Frontal cortex (tissue), 4 donors: ENCODE results near the gene MAPK8IP1. TPM values are rescaled to one million over a fixed set of nuclear protein-coding genes. Genes with fewer than 3 reads are reported as not detected.
"Not testable (repeated sequence)": the region's sequence is repeated elsewhere in the genome, so short reads cannot be mapped to it uniquely, and the experiment has no call there.

ENCODE experiments used
- DNase-seq, 2 donors: peaks; one replicate each; pipeline ENCODE4 v3.0.0; 2012; ENCODE audit warnings: low spot score in 2 of 2
- FAIRE-seq: peaks from 2 replicates; lab custom pipeline; 2012; peaks lifted over from hg19 to GRCh38; lab: Jason Lieb, UNC
- total RNA-seq: library from RNA; depleted of rRNA; stranded (reverse); fragments of >200 nt; gene quantifications from one replicate; pipeline ENCODE4 v1.2.3, GENCODE V29; 2014
- donor health status: control.
- donor health status: control.
- donor health status: control.

MAPK8IP1 gene
- total RNA-seq, result 88.9 TPM

- FAIRE-seq (no peak), DNase-seq (peak; percentile 84 to 86)
Measured at GRCh38 chr11:45885274-45885920, at the start of gene MAPK8IP1. Gene MAPK8IP1, plus strand, starts transcription at chr11:45885651. Its CDS starts 170 bp downstream, at chr11:45885821.

- DNase-seq (no peak), FAIRE-seq (no peak)
Measured at GRCh38 chr11:45839204-45839603, 46.2 kb upstream of the MAPK8IP1 start.

- DNase-seq, FAIRE-seq: not testable (repeated sequence)
Measured at GRCh38 chr11:45840251-45840650, 45.2 kb upstream of the MAPK8IP1 start.

GRCh38 chr11:45843158-45843924 lies 42.1 kb upstream of the MAPK8IP1 start:
- peak; percentile 45 to 72 for DNase-seq
- FAIRE-seq, result no peak

GRCh38 chr11:45844822-45845578 lies 40.5 kb upstream of the MAPK8IP1 start:
- FAIRE-seq (no peak), DNase-seq (no peak)

- no peak for FAIRE-seq
- no peak for DNase-seq
Measured at GRCh38 chr11:45846174-45846675, 39.2 kb upstream of the MAPK8IP1 start.

GRCh38 chr11:45846974-45847910 lies 38.2 kb upstream of the MAPK8IP1 start, which contains the start of gene CRY2:
Gene CRY2, plus strand, starts transcription at chr11:45847475. Its CDS starts 16 bp downstream, at chr11:45847491.
- FAIRE-seq (peak; percentile 37), DNase-seq (peak; percentile 96)

GRCh38 chr11:45847911-45848316 lies 37.5 kb upstream of the MAPK8IP1 start:
- FAIRE-seq (no peak), DNase-seq (no peak)

GRCh38 chr11:45848654-45849081 lies 36.8 kb upstream of the MAPK8IP1 start:
- FAIRE-seq, result no peak
- no peak for DNase-seq

- FAIRE-seq (no peak), DNase-seq (no peak)
Measured at GRCh38 chr11:45850446-45850845, 35.0 kb upstream of the MAPK8IP1 start.

- FAIRE-seq (no peak), DNase-seq (no peak)
Measured at GRCh38 chr11:45851228-45851627, 34.2 kb upstream of the MAPK8IP1 start.

GRCh38 chr11:45852018-45852711 lies 33.3 kb upstream of the MAPK8IP1 start:
- no peak for DNase-seq

GRCh38 chr11:45852712-45853101 lies 32.7 kb upstream of the MAPK8IP1 start:
- FAIRE-seq (no peak), DNase-seq (no peak)

More at GRCh38 chr11:45852018-45852711, 33.3 kb upstream of the MAPK8IP1 start:
- no peak for FAIRE-seq

GRCh38 chr11:45853332-45854219 lies 31.9 kb upstream of the MAPK8IP1 start:
- FAIRE-seq (no peak), DNase-seq (no peak)

GRCh38 chr11:45855308-45855707 lies 30.1 kb upstream of the MAPK8IP1 start:
- DNase-seq (no peak), FAIRE-seq (no peak)

GRCh38 chr11:45856044-45856468 lies 29.4 kb upstream of the MAPK8IP1 start:
- DNase-seq, result no peak
- FAIRE-seq, result no peak

- FAIRE-seq (no peak), DNase-seq (peak in 1 of 2 donors; percentile 57)
Measured at GRCh38 chr11:45857961-45858474, 27.4 kb upstream of the MAPK8IP1 start.
